Loucy (cell line): ENCODE results near the gene TBXT.

Source experiments
- H2AFZ ChIP-seq: fragments of 200-600 bp; sonication (generic); 2 replicates; pipeline ENCODE4 v1.6.0; 2016; ENCODE audit warnings: antibody characterized with exemption, mild to moderate bottlenecking, low read length, moderate library complexity
- H3F3A ChIP-seq: fragments of 200-600 bp; 2 replicates; pipeline ENCODE4 v1.6.0; 2016; ENCODE audit warnings: antibody characterized with exemption, low read depth, mild to moderate bottlenecking
- H3K27me3 ChIP-seq: fragments of 200-600 bp; sonication (generic); 2 replicates; pipeline ENCODE4 v1.6.1; 2014; ENCODE audit warnings: low read length, mild to moderate bottlenecking; ENCODE audit not compliant: insufficient read depth, poor library complexity, severe bottlenecking
- H3K36me3 ChIP-seq: fragments of 200-600 bp; sonication (generic); 2 replicates; pipeline ENCODE4 v1.6.1; 2016; ENCODE audit warnings: low read length; ENCODE audit not compliant: insufficient read depth
- H3K4me1 ChIP-seq: fragments of 200-600 bp; sonication (generic); 2 replicates; pipeline ENCODE4 v1.5.1; 2014; ENCODE audit warnings: low read length, mild to moderate bottlenecking; ENCODE audit not compliant: insufficient read depth, poor library complexity, severe bottlenecking
- H3K4me2 ChIP-seq: fragments of 200-600 bp; sonication (generic); 2 replicates; pipeline ENCODE4 v1.6.0; 2014; ENCODE audit warnings: antibody characterized with exemption, low read length, low read depth, mild to moderate bottlenecking; ENCODE audit not compliant: poor library complexity, severe bottlenecking
- H3K4me3 ChIP-seq: fragments of 200-600 bp; sonication (generic); 2 replicates; pipeline ENCODE4 v1.5.1; 2014; ENCODE audit warnings: low read length, mild to moderate bottlenecking, mixed read lengths; ENCODE audit not compliant: poor library complexity, severe bottlenecking
- H3K79me2 ChIP-seq: fragments of 200-600 bp; sonication (generic); 2 replicates; pipeline ENCODE4 v1.6.1; 2014; ENCODE audit warnings: low read length; ENCODE audit not compliant: insufficient read depth
- H3K9ac ChIP-seq: fragments of 200-600 bp; sonication (generic); 2 replicates; pipeline ENCODE4 v1.6.0; 2014; ENCODE audit warnings: mild to moderate bottlenecking, low read depth, low read length, moderate library complexity; ENCODE audit not compliant: poor library complexity, severe bottlenecking
- H3K9me2 ChIP-seq: fragments of 200-600 bp; sonication (generic); replicated peaks from 2 replicates; pipeline ENCODE4 v1.6.1; 2016; ENCODE audit warnings: low read depth, low read length, mixed read lengths
- H3K9me3 ChIP-seq: fragments of 200-600 bp; sonication (generic); 2 replicates; pipeline ENCODE4 v1.6.1; 2014; ENCODE audit warnings: mild to moderate bottlenecking, antibody characterized with exemption, low read length, low read depth; ENCODE audit not compliant: insufficient read depth
- H4K20me1 ChIP-seq: fragments of 200-600 bp; sonication (generic); 2 replicates; pipeline ENCODE4 v1.6.0; 2014; ENCODE audit warnings: antibody characterized with exemption, low read length, mild to moderate bottlenecking; ENCODE audit not compliant: insufficient read depth, poor library complexity, severe bottlenecking
- EZH2phosphoT487 ChIP-seq: fragments of 200-600 bp; IDR thresholded peaks from 2 replicates; pipeline ENCODE4 v1.6.1; 2018; ENCODE audit warnings: antibody characterized with exemption, mild to moderate bottlenecking, moderate library complexity, borderline replicate concordance
- TF ChIP-seq, protein P1 (sequence below): fragments of 200-600 bp; sonication (generic); conservative IDR thresholded peaks from 2 replicates; pipeline ENCODE4 v1.5.1; 2014; ENCODE audit warnings: mild to moderate bottlenecking, antibody characterized with exemption, low read length

TBXT gene

GRCh38 chr6:166112580-166112979, 55.1 kb downstream of the TBXT start:
- no peaks in the 10 kb centered on the region for H3K36me3 ChIP-seq
- H3K4me2 ChIP-seq, result no peak overlapping the region
- no peaks in the 10 kb centered on the region for H3F3A ChIP-seq
- TF ChIP-seq, protein P1, sequence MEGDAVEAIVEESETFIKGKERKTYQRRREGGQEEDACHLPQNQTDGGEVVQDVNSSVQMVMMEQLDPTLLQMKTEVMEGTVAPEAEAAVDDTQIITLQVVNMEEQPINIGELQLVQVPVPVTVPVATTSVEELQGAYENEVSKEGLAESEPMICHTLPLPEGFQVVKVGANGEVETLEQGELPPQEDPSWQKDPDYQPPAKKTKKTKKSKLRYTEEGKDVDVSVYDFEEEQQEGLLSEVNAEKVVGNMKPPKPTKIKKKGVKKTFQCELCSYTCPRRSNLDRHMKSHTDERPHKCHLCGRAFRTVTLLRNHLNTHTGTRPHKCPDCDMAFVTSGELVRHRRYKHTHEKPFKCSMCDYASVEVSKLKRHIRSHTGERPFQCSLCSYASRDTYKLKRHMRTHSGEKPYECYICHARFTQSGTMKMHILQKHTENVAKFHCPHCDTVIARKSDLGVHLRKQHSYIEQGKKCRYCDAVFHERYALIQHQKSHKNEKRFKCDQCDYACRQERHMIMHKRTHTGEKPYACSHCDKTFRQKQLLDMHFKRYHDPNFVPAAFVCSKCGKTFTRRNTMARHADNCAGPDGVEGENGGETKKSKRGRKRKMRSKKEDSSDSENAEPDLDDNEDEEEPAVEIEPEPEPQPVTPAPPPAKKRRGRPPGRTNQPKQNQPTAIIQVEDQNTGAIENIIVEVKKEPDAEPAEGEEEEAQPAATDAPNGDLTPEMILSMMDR, result no peak
- TF ChIP-seq EZH2phosphoT487, result no peak
- peaks cover 3% of the 10 kb centered on the region; the same call in 1 of the 2 replicates for H3K9me3 ChIP-seq
- H3K27me3 ChIP-seq, result no peaks in the 10 kb centered on the region
- H3K9ac ChIP-seq, result no peak overlapping the region
- no peaks in the 10 kb centered on the region for H3K79me2 ChIP-seq
- no peaks in the 10 kb centered on the region for H3K4me1 ChIP-seq
- H3K9me2 ChIP-seq, result no peaks in the 10 kb centered on the region
- no peak overlapping the region for H2AFZ ChIP-seq
- H3K4me3 ChIP-seq, result no peak overlapping the region
- H4K20me1 ChIP-seq, result no peaks in the 10 kb centered on the region

GRCh38 chr6:166109608-166110007, 58.0 kb downstream of the TBXT start:
- Histone ChIP-seq H3F3A (no peaks in the 10 kb centered on the region), H3K27me3 (no peaks in the 10 kb centered on the region), H4K20me1 (no peaks in the 10 kb centered on the region), H2AFZ (no peak overlapping the region), H3K9me2 (no peaks in the 10 kb centered on the region), H3K9me3 (no peaks in the 10 kb centered on the region), H3K4me1 (no peaks in the 10 kb centered on the region), H3K36me3 (no peaks in the 10 kb centered on the region), H3K9ac (no peak overlapping the region), H3K79me2 (no peaks in the 10 kb centered on the region), H3K4me2 (no peak overlapping the region), H3K4me3 (no peak overlapping the region)
- no peak for TF ChIP-seq EZH2phosphoT487
- TF ChIP-seq, protein P1, result no peak
